Hair follicle dermal papilla cell (primary cell): ENCODE results near the gene ZBTB47. TPM values are rescaled to one million over a fixed set of nuclear protein-coding genes. Genes with fewer than 3 reads are reported as not detected.

Experiments
- total RNA-seq: library from RNA; depleted of rRNA; stranded (reverse); fragments of >200 nt; gene quantifications from 2 replicates; pipeline ENCODE4 v1.2.3, GENCODE V29; 2012

Gene ZBTB47
- 63.5 and 63.9 TPM in 2 replicates for total RNA-seq

DNA sequence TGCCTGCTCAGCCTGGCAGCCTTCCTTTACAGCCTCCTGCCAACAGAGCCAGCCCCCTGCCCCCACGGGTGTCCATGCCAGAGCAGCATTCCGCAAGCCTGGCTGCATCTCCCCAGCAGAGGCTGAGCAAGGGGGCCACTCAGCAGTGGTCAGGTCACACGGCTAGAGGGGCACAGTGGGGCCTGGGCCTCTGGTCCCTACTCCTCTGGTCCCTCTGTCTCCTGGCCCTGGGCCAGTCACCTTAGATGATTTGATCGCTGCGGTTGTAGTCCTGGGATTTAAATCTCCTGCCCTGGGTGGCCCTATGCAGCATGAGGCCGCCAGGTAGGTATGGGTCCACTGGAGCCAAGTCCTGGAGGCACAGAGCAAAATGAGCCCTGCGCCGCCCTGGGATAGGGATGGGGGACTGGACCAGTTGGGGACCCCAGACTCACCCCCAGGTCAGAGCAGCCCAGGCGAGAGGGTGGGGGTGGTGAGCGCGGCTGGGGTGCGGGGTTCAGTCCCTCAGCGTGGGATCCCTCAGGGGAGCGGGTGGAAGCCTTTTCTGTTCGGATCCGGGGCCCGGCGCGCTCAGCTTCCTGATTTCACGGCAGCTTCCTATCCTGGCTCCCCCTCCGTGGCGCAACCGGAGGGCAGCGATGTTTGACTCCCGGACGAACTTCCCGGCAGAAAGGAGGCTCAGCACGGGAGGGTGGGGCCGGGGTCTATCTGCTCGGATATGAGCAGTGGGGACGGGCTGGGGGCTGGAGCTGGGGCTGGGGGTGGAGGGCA lies at the start of gene ZBTB47:
ZBTB47 (plus strand) TSS at position 138 of the 771 bp plus-strand sequence. CDS start 4,659 bp downstream, outside the sequence.

DNA sequence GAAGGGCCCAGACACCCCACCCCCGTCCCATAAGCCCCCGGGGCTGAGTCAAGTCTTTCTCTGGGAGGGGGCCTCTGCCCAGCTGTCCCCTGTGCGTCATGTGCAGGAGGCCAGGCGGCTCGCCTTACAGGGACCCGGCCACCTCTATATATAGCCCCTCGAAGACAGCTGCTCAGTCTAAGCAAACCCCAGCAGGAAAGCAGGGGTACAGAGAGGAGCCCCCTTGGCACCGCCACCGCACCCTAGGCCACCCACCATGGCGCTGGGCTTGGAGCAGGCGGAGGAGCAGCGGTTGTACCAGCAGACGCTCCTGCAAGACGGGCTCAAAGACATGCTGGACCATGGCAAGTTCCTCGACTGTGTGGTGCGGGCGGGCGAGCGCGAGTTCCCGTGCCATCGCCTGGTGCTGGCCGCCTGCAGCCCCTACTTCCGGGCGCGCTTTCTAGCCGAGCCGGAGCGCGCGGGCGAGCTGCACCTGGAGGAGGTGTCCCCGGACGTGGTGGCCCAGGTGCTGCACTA lies 31.9 kb downstream of the ZBTB47 start, which contains the start of gene KLHL40:
KLHL40 (plus strand) TSS at position 175 of the 519 bp plus-strand sequence; CDS start at position 257, 82 bp downstream.

GRCh38 chr3:42702066-42702951 lies 48.8 kb downstream of the ZBTB47 start, which contains the start of gene HHATL:
TSS of gene HHATL (minus strand) at chr3:42702798. CDS start at chr3:42700826, 1,972 bp downstream.

Other genes with a start within 250 kb of the ZBTB47 start
- not detected in 2 replicates for gene LYZL4, start 243.1 kb upstream of the ZBTB47 start, total RNA-seq
- 0.24 and 0.32 TPM in 2 replicates for gene VIPR1, start 151.1 kb upstream of the ZBTB47 start, total RNA-seq
- 76.1 and 79.4 TPM in 2 replicates for gene SEC22C, start 71.7 kb upstream of the ZBTB47 start, total RNA-seq
- 9.4 and 12.3 TPM in 2 replicates for gene SS18L2, start 62.8 kb upstream of the ZBTB47 start, total RNA-seq
- gene NKTR, start 53.0 kb upstream of the ZBTB47 start, total RNA-seq = 74.0 and 101 TPM in 2 replicates
- not detected in 2 replicates for gene KLHL40, start 31.8 kb downstream of the ZBTB47 start, total RNA-seq
- not detected in 2 replicates for gene HHATL, start 49.1 kb downstream of the ZBTB47 start, total RNA-seq
- gene CCDC13, start 119.6 kb downstream of the ZBTB47 start, total RNA-seq = 0.16 and 0.49 TPM in 2 replicates
- gene HIGD1A, start 150.8 kb downstream of the ZBTB47 start, total RNA-seq = 63.3 and 83.2 TPM in 2 replicates
- not detected in 2 replicates for gene ACKR2, start 155.7 kb downstream of the ZBTB47 start, total RNA-seq
- not detected in 2 replicates for gene CYP8B1, start 222.2 kb downstream of the ZBTB47 start, total RNA-seq